SK-N-SH treated with all-trans-retinoic acid at 6 μM for 48 hours (cell line): ENCODE data around the gene QRFP.

Experiments used
- CSDC2 ChIP-seq: fragments of 250-450 bp; sonication (Bioruptor Pico); IDR thresholded peaks from 2 replicates; pipeline ENCODE4 v1.5.0; 2020; ENCODE audit warnings: mild to moderate bottlenecking, moderate library complexity
- ISL1 ChIP-seq: fragments of 250-450 bp; sonication (Bioruptor Pico); IDR thresholded peaks from 2 replicates; pipeline ENCODE4 v2.1.2; 2022; ENCODE audit warnings: mild to moderate bottlenecking, moderate library complexity
- PPARA ChIP-seq: fragments of 250-450 bp; sonication (Bioruptor Pico); IDR thresholded peaks from 2 replicates; pipeline ENCODE4 v1.5.0; 2020; ENCODE audit warnings: mild to moderate bottlenecking, borderline replicate concordance
- RARB ChIP-seq: fragments of 250-450 bp; sonication (Bioruptor Pico); IDR thresholded peaks from 2 replicates; pipeline ENCODE4 v1.8.0; 2021; ENCODE audit warnings: mild to moderate bottlenecking, moderate library complexity
- SNAI2 ChIP-seq: fragments of 250-450 bp; sonication (Bioruptor Pico); IDR thresholded peaks from 2 replicates; pipeline ENCODE4 v1.5.0; 2020; ENCODE audit warnings: mild to moderate bottlenecking, moderate library complexity
- TCF4 ChIP-seq: fragments of 250-450 bp; sonication (Bioruptor Pico); IDR thresholded peaks from 2 replicates; pipeline ENCODE4 v1.8.0; 2021; ENCODE audit warnings: mild to moderate bottlenecking, moderate library complexity, borderline replicate concordance
- TOX ChIP-seq: fragments of 250-450 bp; sonication (Bioruptor Pico); IDR thresholded peaks from 2 replicates; pipeline ENCODE4 v1.8.0; 2021; ENCODE audit warnings: mild to moderate bottlenecking, moderate library complexity, borderline replicate concordance
- ZFP3 ChIP-seq: fragments of 250-450 bp; sonication (Bioruptor Pico); IDR thresholded peaks from 2 replicates; pipeline ENCODE4 v1.5.0; 2020; ENCODE audit warnings: mild to moderate bottlenecking, moderate library complexity
- ZFP30 ChIP-seq: fragments of 450-650 bp; formaldehyde crosslinking; IDR thresholded peaks from 2 replicates; pipeline ENCODE4 v1.5.0; 2022; ENCODE audit warnings: mild to moderate bottlenecking, moderate library complexity
- ZNF70 ChIP-seq: fragments of 450-650 bp; formaldehyde crosslinking; IDR thresholded peaks from 2 replicates; pipeline ENCODE4 v1.5.0; 2020; ENCODE audit warnings: mild to moderate bottlenecking, moderate library complexity
- TF ChIP-seq, protein P1 (sequence below): fragments of 250-450 bp; sonication (Bioruptor Pico); IDR thresholded peaks from 2 replicates; pipeline ENCODE4 v1.5.0; 2020; ENCODE audit warnings: mild to moderate bottlenecking, moderate library complexity
- TF ChIP-seq, protein P2 (sequence below): fragments of 250-450 bp; sonication (Bioruptor Pico); IDR thresholded peaks from 2 replicates; pipeline ENCODE4 v1.5.1; 2021; ENCODE audit warnings: mild to moderate bottlenecking, moderate library complexity

DNA sequence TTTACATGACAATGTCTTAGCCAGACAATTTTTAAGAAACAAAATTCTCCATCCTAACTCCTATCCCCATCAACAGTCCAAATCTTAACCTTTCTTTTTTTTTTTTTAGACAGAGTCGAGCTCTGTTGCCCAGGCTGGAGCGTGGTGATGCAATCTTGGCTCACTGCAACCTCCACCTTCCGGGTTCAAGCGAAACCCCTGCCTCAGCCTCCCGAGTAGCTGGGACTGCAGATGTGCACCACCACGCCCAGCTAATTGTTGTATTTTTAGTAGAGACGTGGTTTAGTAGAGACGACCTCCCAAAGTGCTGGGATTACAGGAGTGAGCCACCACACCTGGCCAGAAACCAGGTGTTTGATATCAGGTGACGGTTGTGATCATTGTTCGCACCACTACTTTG lies 51.4 kb downstream of the QRFP start:
- TF ChIP-seq, protein P1, sequence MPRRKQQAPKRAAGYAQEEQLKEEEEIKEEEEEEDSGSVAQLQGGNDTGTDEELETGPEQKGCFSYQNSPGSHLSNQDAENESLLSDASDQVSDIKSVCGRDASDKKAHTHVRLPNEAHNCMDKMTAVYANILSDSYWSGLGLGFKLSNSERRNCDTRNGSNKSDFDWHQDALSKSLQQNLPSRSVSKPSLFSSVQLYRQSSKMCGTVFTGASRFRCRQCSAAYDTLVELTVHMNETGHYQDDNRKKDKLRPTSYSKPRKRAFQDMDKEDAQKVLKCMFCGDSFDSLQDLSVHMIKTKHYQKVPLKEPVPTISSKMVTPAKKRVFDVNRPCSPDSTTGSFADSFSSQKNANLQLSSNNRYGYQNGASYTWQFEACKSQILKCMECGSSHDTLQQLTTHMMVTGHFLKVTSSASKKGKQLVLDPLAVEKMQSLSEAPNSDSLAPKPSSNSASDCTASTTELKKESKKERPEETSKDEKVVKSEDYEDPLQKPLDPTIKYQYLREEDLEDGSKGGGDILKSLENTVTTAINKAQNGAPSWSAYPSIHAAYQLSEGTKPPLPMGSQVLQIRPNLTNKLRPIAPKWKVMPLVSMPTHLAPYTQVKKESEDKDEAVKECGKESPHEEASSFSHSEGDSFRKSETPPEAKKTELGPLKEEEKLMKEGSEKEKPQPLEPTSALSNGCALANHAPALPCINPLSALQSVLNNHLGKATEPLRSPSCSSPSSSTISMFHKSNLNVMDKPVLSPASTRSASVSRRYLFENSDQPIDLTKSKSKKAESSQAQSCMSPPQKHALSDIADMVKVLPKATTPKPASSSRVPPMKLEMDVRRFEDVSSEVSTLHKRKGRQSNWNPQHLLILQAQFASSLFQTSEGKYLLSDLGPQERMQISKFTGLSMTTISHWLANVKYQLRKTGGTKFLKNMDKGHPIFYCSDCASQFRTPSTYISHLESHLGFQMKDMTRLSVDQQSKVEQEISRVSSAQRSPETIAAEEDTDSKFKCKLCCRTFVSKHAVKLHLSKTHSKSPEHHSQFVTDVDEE (CRISPR knock-in tag), result no peak
- TF ChIP-seq CSDC2 (CRISPR knock-in tag) (no peak), ZNF70 (CRISPR knock-in tag) (no peak), RARB (CRISPR knock-in tag) (no peak), PPARA (CRISPR knock-in tag) (no peak), ZFP30 (no peak), SNAI2 (no peak), ISL1 (no peak), ZFP3 (CRISPR knock-in tag) (no peak), TCF4 (CRISPR knock-in tag) (no peak), TOX (CRISPR knock-in tag) (no peak)
- TF ChIP-seq, protein P2, sequence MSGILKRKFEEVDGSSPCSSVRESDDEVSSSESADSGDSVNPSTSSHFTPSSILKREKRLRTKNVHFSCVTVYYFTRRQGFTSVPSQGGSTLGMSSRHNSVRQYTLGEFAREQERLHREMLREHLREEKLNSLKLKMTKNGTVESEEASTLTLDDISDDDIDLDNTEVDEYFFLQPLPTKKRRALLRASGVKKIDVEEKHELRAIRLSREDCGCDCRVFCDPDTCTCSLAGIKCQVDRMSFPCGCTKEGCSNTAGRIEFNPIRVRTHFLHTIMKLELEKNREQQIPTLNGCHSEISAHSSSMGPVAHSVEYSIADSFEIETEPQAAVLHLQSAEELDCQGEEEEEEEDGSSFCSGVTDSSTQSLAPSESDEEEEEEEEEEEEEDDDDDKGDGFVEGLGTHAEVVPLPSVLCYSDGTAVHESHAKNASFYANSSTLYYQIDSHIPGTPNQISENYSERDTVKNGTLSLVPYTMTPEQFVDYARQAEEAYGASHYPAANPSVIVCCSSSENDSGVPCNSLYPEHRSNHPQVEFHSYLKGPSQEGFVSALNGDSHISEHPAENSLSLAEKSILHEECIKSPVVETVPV (CRISPR knock-in tag), result no peak
